ENCODE results near the gene DDR1. TPM values are rescaled to one million over a fixed set of nuclear protein-coding genes. Genes with fewer than 3 reads are reported as not detected.

Gene DDR1
- total RNA-seq, 1 donor from 2014 or later, result 120 TPM

- H3K9me3 Mint-ChIP-seq (ENCODE audit: unreplicated experiment), result peaks cover 2% of the 10 kb centered on the region
- H3K27me3 Mint-ChIP-seq (ENCODE audit: unreplicated experiment), result peaks cover 4% of the 10 kb centered on the region
- no peak for TF ChIP-seq CTCF (IDR thresholded peaks at IDR 0.05; ENCODE audit: partially characterized antibody, unreplicated experiment)
- no peak overlapping the region for H3K27ac Mint-ChIP-seq (ENCODE audit: unreplicated experiment)
- no peaks in the 10 kb centered on the region for H3K4me1 Mint-ChIP-seq (ENCODE audit: low read depth, unreplicated experiment)
- no peak for DNase-seq
- H3K4me3 Mint-ChIP-seq (ENCODE audit: unreplicated experiment), result no peak overlapping the region
- no peaks in the 10 kb centered on the region for H3K36me3 Mint-ChIP-seq (ENCODE audit: unreplicated experiment)
These were observed 61.0 kb downstream of the DDR1 start for GRCh38 chr6:30945281-30945680.

- Mint-ChIP-seq H3K36me3 (ENCODE audit: unreplicated experiment) (peaks cover 10% of the 10 kb centered on the region), H3K27me3 (ENCODE audit: unreplicated experiment) (peaks cover 2% of the 10 kb centered on the region), H3K4me1 (ENCODE audit: low read depth, unreplicated experiment) (no peaks in the 10 kb centered on the region), H3K27ac (ENCODE audit: unreplicated experiment) (no peak overlapping the region), H3K9me3 (ENCODE audit: unreplicated experiment) (peaks cover 7% of the 10 kb centered on the region), H3K4me3 (ENCODE audit: unreplicated experiment) (no peak overlapping the region)
- TF ChIP-seq CTCF (IDR thresholded peaks at IDR 0.05; ENCODE audit: partially characterized antibody, unreplicated experiment), result no peak
- DNase-seq, result no peak
These were observed 62.9 kb downstream of the DDR1 start for GRCh38 chr6:30947231-30947630.

- H3K4me3 Mint-ChIP-seq (ENCODE audit: unreplicated experiment), result no peak overlapping the region
- H3K27me3 Mint-ChIP-seq (ENCODE audit: unreplicated experiment), result peaks cover 2% of the 10 kb centered on the region
- H3K4me1 Mint-ChIP-seq (ENCODE audit: low read depth, unreplicated experiment), result no peaks in the 10 kb centered on the region
- H3K36me3 Mint-ChIP-seq (ENCODE audit: unreplicated experiment), result peaks cover 10% of the 10 kb centered on the region
- H3K27ac Mint-ChIP-seq (ENCODE audit: unreplicated experiment), result no peak overlapping the region
- no peak for DNase-seq
- TF ChIP-seq CTCF (IDR thresholded peaks at IDR 0.05; ENCODE audit: partially characterized antibody, unreplicated experiment), result no peak
- peaks cover 7% of the 10 kb centered on the region for H3K9me3 Mint-ChIP-seq (ENCODE audit: unreplicated experiment)
These were observed 64.5 kb downstream of the DDR1 start for GRCh38 chr6:30948811-30949210.

Small RNA genes lying within 50 kb of the gene (microRNA-seq; reads per million reads assigned to microRNA genes)
- gene MIR4640 (ENCODE audit: unreplicated experiment), result 11.6 reads per million, percentile 52 among the genes with 10 or more reads in this experiment

Other genes starting within 250 kb of the DDR1 start
- gene C6orf136, start 237.4 kb upstream of the DDR1 start, total RNA-seq (ENCODE audit: unreplicated experiment), result 13.7 TPM
- 26.9 TPM for gene DHX16, start 211.5 kb upstream of the DDR1 start, total RNA-seq (ENCODE audit: unreplicated experiment)
- gene PPP1R18, start 197.9 kb upstream of the DDR1 start, total RNA-seq (ENCODE audit: unreplicated experiment), result 175 TPM
- gene NRM, start 193.5 kb upstream of the DDR1 start, total RNA-seq (ENCODE audit: unreplicated experiment), result 52.2 TPM
- gene MDC1, start 167.2 kb upstream of the DDR1 start, total RNA-seq (ENCODE audit: unreplicated experiment), result 50.4 TPM
- 2,264 TPM for gene TUBB, start 164.2 kb upstream of the DDR1 start, total RNA-seq (ENCODE audit: unreplicated experiment)
- gene FLOT1, start 141.8 kb upstream of the DDR1 start, total RNA-seq (ENCODE audit: unreplicated experiment), result 191 TPM
- gene IER3, start 140.0 kb upstream of the DDR1 start, total RNA-seq (ENCODE audit: unreplicated experiment), result 13.5 TPM
- gene GTF2H4, start 23.7 kb downstream of the DDR1 start, total RNA-seq (ENCODE audit: unreplicated experiment), result 67.2 TPM
- gene VARS2, start 29.7 kb downstream of the DDR1 start, total RNA-seq (ENCODE audit: unreplicated experiment), result 47.0 TPM
- gene SFTA2, start 47.7 kb downstream of the DDR1 start, total RNA-seq (ENCODE audit: unreplicated experiment), result not detected
- not detected for gene MUCL3, start 56.5 kb downstream of the DDR1 start, total RNA-seq (ENCODE audit: unreplicated experiment)
- not detected for gene MUC21, start 99.2 kb downstream of the DDR1 start, total RNA-seq (ENCODE audit: unreplicated experiment)
- not detected for gene MUC22, start 126.0 kb downstream of the DDR1 start, total RNA-seq (ENCODE audit: unreplicated experiment)
- gene C6orf15, start 228.1 kb downstream of the DDR1 start, total RNA-seq (ENCODE audit: unreplicated experiment), result not detected
- not detected for gene PSORS1C1, start 230.3 kb downstream of the DDR1 start, total RNA-seq (ENCODE audit: unreplicated experiment)
- gene CDSN, start 235.9 kb downstream of the DDR1 start, total RNA-seq (ENCODE audit: unreplicated experiment), result not detected